GM20000 (cell line): ENCODE results near the gene PLP1.

Experiments
- DNase-seq: peaks from one replicate; pipeline ENCODE4 v3.0.0; 2012; ENCODE audit warnings: low spot score
- CTCF ChIP-seq: IDR thresholded peaks from 2 replicates; pipeline ENCODE4 v1.5.1; 2012; ENCODE audit warnings: mild to moderate bottlenecking, control low read depth; ENCODE audit errors: extremely low read depth, missing control alignments

The PLP1 gene

DNA sequence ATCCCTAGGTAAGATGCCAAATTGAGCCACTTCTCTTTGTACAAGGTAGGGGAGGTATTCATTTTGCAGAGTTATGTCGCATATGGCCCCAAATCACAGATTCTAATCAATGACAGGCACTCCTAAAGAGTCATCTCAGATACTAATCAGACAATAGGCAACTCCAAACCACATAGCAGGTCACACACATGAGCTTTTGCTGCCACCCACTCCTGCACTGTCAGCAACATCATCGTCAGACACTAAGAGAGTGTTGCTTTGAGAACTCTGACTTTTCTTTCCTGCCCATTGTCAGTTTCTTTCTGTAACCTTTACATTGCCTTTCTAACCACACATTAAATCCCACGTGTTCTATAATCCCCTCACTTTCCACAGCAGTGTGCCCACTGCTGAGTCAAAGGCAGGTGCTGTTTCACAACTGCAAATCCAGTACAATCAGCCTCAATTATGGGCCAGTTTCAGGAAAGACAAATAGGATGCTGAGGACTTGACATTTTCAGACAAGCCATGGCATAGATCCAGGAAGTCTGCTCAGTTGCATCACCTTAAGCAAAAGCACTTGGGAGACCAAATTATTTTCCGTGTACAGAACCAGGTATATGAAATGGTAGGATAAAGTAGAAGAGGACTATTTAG lies 42.4 kb upstream of the PLP1 start:
- no peak for TF ChIP-seq CTCF
- DNase-seq: no peak

DNA sequence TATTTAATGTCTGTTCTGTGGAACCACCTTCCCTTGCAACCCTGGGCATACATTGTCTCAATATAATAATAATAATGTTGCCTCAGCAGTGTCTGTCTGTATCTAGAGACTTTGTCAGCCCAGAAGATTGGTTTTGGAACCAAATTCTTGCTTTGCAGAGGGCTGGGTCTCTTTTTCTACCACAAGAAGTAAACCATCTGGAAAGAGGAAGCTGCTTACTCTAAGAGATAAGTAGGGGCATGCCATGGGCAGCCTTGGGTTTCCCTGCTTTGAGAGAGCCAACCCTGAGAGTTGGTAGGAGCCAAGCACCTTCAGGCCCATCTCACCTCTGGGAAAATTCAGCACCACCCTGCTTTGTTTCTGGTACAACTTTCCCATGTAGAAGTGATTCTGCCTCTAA lies 38.9 kb upstream of the PLP1 start:
- TF ChIP-seq CTCF: no peak
- no peak for DNase-seq

DNA sequence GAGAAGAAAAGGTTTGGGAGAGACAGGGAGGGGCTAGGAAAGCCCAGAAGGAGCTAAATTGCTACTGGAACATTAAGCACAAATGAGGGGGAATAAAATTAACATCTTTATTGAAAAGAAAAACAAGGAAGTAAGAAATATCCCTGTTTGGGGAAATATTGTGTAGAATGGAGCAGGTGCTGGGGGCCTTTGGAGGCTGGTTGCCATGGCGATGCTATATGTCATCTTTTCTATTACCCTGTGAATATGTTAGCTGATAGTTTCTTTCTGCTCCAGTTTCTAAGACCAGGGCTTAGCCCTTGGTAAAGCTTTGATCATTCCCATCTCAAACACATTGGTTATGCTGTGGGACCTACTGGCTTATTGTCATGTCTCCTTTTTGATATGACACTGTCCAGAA lies 37.2 kb upstream of the PLP1 start:
- DNase-seq: no peak

DNA sequence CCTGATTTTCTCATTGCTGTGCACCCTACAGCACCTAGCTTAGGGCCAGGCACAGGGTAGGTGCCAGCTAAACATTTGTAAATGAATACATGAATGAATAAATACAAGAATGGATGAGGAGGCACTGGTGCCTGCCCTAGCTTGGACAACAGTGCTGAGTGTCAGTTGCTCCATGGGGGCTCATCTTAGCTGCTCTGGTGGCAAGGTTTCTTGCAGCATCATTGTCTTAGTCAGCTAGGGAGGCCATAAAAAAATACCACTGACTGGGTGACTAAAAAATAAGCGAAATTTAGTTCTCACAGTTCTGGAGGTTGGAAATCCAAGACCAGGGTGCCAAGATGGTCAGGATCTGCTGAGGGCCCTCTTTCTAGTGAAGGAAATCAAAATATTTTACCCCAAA lies 34.8 kb upstream of the PLP1 start:
- DNase-seq: no peak
- no peak for TF ChIP-seq CTCF

More for the DNA sequence above, 37.2 kb upstream of the PLP1 start:
- TF ChIP-seq CTCF: no peak

GRCh38 chrX:103742339-103742738 lies 34.3 kb upstream of the PLP1 start:
- no peak for TF ChIP-seq CTCF

DNA sequence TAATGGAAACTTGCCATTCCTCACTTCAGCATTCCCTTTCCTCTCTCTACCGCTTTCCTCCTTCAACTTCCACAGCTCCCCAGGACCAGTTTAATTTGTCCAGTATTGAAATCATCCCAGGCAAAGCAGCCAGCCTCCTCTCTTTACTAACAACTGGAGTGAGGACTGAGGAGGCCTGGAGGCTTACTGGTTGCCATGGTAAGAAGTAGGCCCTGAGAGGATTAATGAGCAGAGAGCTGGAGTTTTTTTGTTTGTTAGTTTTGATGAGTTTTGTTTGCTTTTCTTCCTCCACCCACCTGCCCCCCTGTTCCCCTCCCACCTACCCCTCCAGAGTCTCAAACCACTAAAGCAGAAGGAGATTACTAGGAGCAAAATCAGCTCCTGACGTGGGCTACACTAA lies 29.5 kb upstream of the PLP1 start:
- TF ChIP-seq CTCF: no peak
- DNase-seq: no peak

More at GRCh38 chrX:103742339-103742738, 34.3 kb upstream of the PLP1 start:
- no peak for DNase-seq

- no peak for DNase-seq
- TF ChIP-seq CTCF: no peak
Measured at GRCh38 chrX:103754401-103754800, 22.2 kb upstream of the PLP1 start.
